ENCODE data around the gene COMMD6. TPM values are rescaled to one million over a fixed set of nuclear protein-coding genes. Genes with fewer than 3 reads are reported as not detected.

COMMD6 gene
- polyA plus RNA-seq, 1 donor from 2014 or later = 301 TPM

GRCh38 chr13:75541287-75541686 is 3.6 kb upstream of the COMMD6 start:
- H3K9me3 ChIP-seq (ENCODE audit: low read length) = no peaks in the 10 kb centered on the region
- no peak overlapping the region for H3K4me3 ChIP-seq (ENCODE audit: low read length)
- no peak overlapping the region for H2AFZ ChIP-seq (ENCODE audit: low read depth, low read length)
- TF ChIP-seq EP300 (conservative IDR thresholded peaks at IDR 0.05; ENCODE audit: poor library complexity, severe bottlenecking) (no peak), CTCF (IDR thresholded peaks at IDR 0.05; ENCODE audit: poor library complexity, severe bottlenecking) (no peak), RAD21 (conservative IDR thresholded peaks at IDR 0.05) (no peak), EZH2 (IDR thresholded peaks at IDR 0.05; ENCODE audit: borderline replicate concordance, insufficient read depth, low read length, poor library complexity, severe bottlenecking) (no peak), TAF1 (IDR thresholded peaks at IDR 0.05; ENCODE audit: low read depth) (no peak), SMC3 (conservative IDR thresholded peaks at IDR 0.05; ENCODE audit: poor library complexity) (no peak), MXI1 (conservative IDR thresholded peaks at IDR 0.05; ENCODE audit: poor library complexity, severe bottlenecking) (no peak), REST (IDR thresholded peaks at IDR 0.05; ENCODE audit: borderline replicate concordance) (no peak), POLR2AphosphoS5 (IDR thresholded peaks at IDR 0.05) (no peak)
- H3F3A ChIP-seq (ENCODE audit: insufficient read depth, low read length, poor library complexity, severe bottlenecking) = no peaks in the 10 kb centered on the region
- H3K36me3 ChIP-seq (ENCODE audit: insufficient read depth, low read length) = no peaks in the 10 kb centered on the region
- no peak overlapping the region for H3K4me2 ChIP-seq (ENCODE audit: low read length)
- no peaks in the 10 kb centered on the region for H4K20me1 ChIP-seq (ENCODE audit: insufficient read depth)
- no peak overlapping the region for H3K27ac ChIP-seq (ENCODE audit: low read length)
- H3K27me3 ChIP-seq (ENCODE audit: insufficient read depth, low read depth, low read length) = no peaks in the 10 kb centered on the region
- H3K9ac ChIP-seq (ENCODE audit: low read length) = no peak overlapping the region
- no peaks in the 10 kb centered on the region for H3K9me2 ChIP-seq (ENCODE audit: insufficient read depth, low read length)
- peaks cover 14% of the 10 kb centered on the region for H3K79me2 ChIP-seq (replicated peaks; ENCODE audit: insufficient read depth, low read length)

GRCh38 chr13:75533861-75534260 is 3.8 kb downstream of the COMMD6 start:
- Histone ChIP-seq H3K4me3 (ENCODE audit: low read length) (no peak overlapping the region), H3F3A (ENCODE audit: insufficient read depth, low read length, poor library complexity, severe bottlenecking) (no peaks in the 10 kb centered on the region), H3K36me3 (ENCODE audit: insufficient read depth, low read length) (peaks cover 3% of the 10 kb centered on the region), H3K9me2 (ENCODE audit: insufficient read depth, low read length) (no peaks in the 10 kb centered on the region), H3K4me2 (ENCODE audit: low read length) (no peak overlapping the region), H4K20me1 (ENCODE audit: insufficient read depth) (no peaks in the 10 kb centered on the region), H2AFZ (ENCODE audit: low read depth, low read length) (no peak overlapping the region), H3K9me3 (ENCODE audit: low read length) (no peaks in the 10 kb centered on the region), H3K79me2 (replicated peaks; ENCODE audit: insufficient read depth, low read length) (peaks cover 22% of the 10 kb centered on the region), H3K27ac (ENCODE audit: low read length) (no peak overlapping the region), H3K9ac (ENCODE audit: low read length) (no peak overlapping the region), H3K27me3 (ENCODE audit: insufficient read depth, low read depth, low read length) (no peaks in the 10 kb centered on the region)
- TF ChIP-seq EZH2 (IDR thresholded peaks at IDR 0.05; ENCODE audit: borderline replicate concordance, insufficient read depth, low read length, poor library complexity, severe bottlenecking) (no peak), EP300 (conservative IDR thresholded peaks at IDR 0.05; ENCODE audit: poor library complexity, severe bottlenecking) (no peak), RAD21 (conservative IDR thresholded peaks at IDR 0.05) (no peak), MXI1 (conservative IDR thresholded peaks at IDR 0.05; ENCODE audit: poor library complexity, severe bottlenecking) (no peak), POLR2AphosphoS5 (IDR thresholded peaks at IDR 0.05) (no peak), TAF1 (IDR thresholded peaks at IDR 0.05; ENCODE audit: low read depth) (no peak), REST (IDR thresholded peaks at IDR 0.05; ENCODE audit: borderline replicate concordance) (no peak), CTCF (IDR thresholded peaks at IDR 0.05; ENCODE audit: poor library complexity, severe bottlenecking) (no peak), SMC3 (conservative IDR thresholded peaks at IDR 0.05; ENCODE audit: poor library complexity) (no peak)

Measured in neural cell (in vitro differentiated cells).